Uterus (tissue), 2 donors: Measurements from ENCODE around the gene ZNF8.

Experiments
- CTCF ChIP-seq, 4 experiments: fragments of 200-600 bp in 2 of 4; fragments of 450-650 bp in 2 of 4; sonication (generic) in 2 of 4; IDR thresholded peaks; one replicate each; pipeline ENCODE4 v1.5.1; 2016 to 2019; ENCODE audit warnings: antibody characterized with exemption in 4 of 4, mild to moderate bottlenecking in 2 of 4, moderate library complexity in 1 of 4
- POLR2A ChIP-seq, 2 donors: fragments of 450-650 bp; IDR thresholded peaks; one replicate each; pipeline ENCODE4 v1.6.1; 2016; ENCODE audit warnings: antibody characterized with exemption in 2 of 2, mild to moderate bottlenecking in 1 of 2, moderate library complexity in 1 of 2

GRCh38 chr19:58315580-58315979, 36.8 kb downstream of the ZNF8 start:
- TF ChIP-seq CTCF (IDR thresholded peaks at IDR 0.05) (no peak), POLR2A (IDR thresholded peaks at IDR 0.05) (no peak)
